D721Med (cell line): ENCODE measurements around the gene APPL2.
"Not testable (repeated sequence)": the region's sequence is repeated elsewhere in the genome, so short reads cannot be mapped to it uniquely, and the experiment has no call there.

Source experiments
- DNase-seq: peaks from one replicate; pipeline ENCODE4 v3.0.0; 2011; ENCODE audit warnings: low spot score; ENCODE audit not compliant: insufficient read length
- FAIRE-seq: peaks from 2 replicates; lab custom pipeline; 2011; peaks lifted over from hg19 to GRCh38; lab: Jason Lieb, UNC
- TF ChIP-seq, protein P1 (sequence below): IDR thresholded peaks from 2 replicates; pipeline ENCODE4 v1.5.1; 2012; ENCODE audit warnings: mild to moderate bottlenecking, control low read depth; ENCODE audit not compliant: insufficient read depth; ENCODE audit errors: missing control alignments

Gene APPL2

DNA sequence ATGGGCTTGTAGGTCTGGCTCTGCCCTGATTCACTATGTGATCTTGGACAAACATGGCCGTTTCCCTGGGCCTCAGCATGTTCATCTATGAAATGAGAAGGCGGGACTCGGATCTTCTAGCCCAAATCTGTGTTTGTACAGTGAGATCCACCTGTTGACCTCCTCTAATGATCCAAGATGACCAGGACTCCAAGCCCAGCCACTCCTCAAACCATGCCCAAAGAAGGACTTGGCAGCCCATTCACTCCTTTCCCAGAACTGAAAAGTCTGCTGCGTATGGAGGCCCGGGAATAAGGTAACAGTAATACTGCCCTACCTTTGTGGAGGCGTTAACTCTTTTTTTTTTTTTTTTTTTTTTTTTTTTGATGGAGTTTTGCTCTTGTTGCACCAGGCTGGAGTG is 39.9 kb downstream of the APPL2 start:
- FAIRE-seq (no peak), DNase-seq (no peak)
- TF ChIP-seq, protein P1, sequence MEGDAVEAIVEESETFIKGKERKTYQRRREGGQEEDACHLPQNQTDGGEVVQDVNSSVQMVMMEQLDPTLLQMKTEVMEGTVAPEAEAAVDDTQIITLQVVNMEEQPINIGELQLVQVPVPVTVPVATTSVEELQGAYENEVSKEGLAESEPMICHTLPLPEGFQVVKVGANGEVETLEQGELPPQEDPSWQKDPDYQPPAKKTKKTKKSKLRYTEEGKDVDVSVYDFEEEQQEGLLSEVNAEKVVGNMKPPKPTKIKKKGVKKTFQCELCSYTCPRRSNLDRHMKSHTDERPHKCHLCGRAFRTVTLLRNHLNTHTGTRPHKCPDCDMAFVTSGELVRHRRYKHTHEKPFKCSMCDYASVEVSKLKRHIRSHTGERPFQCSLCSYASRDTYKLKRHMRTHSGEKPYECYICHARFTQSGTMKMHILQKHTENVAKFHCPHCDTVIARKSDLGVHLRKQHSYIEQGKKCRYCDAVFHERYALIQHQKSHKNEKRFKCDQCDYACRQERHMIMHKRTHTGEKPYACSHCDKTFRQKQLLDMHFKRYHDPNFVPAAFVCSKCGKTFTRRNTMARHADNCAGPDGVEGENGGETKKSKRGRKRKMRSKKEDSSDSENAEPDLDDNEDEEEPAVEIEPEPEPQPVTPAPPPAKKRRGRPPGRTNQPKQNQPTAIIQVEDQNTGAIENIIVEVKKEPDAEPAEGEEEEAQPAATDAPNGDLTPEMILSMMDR = no peak

- FAIRE-seq = no peak
- TF ChIP-seq, protein P1 = no peak
- no peak for DNase-seq
These were observed 41.0 kb downstream of the APPL2 start for GRCh38 chr12:105194947-105195346.

DNA sequence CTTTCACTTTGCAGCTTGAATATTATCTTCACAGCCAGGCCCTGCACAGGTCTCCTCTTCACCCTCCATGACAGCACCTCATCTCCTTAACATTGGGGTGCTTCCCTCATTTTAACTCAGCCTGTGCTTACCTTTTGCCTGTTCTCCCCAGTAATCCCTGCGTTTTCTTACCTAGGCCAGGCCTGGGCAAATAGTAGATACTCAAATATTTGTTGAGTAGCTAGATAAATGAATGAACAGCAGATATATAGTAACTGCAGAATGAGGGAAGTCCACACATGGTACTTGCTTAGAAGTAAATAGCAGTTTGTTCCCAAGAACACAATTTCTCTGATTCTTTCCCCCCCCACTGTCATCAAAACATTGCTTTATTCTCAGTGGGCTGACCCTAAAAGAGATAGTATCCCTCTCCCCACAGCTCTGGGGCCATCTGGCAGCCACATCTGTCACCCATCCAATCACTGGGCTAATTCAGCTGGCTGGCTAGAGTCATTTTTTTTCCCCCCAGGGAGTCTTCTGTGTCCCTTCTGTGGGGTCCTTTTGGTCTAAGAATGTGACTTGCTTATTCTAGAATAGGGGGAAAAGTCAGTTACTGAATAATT is 43.2 kb downstream of the APPL2 start:
- DNase-seq = no peak
- TF ChIP-seq, protein P1 = no peak
- no peak for FAIRE-seq

DNA sequence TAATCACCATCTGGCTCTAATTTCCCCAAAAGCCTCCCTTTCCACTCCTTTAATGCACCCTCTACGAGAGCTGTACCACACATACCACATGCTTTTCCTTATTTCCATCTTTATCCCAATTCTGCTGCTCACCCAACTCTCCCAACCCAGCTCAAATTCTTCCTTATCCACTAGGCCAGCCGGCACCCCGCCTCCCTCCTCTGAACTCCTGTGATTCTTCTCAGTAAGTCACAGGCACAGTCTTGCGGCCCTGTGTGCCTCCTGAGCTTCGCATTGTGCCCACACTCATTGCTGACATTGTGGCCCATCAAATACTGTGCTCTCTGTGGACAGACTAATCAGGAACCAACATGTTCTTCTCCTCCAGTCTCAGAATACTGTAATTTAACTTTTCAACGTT is 45.4 kb downstream of the APPL2 start:
- FAIRE-seq (no peak), DNase-seq (no peak)
- TF ChIP-seq, protein P1 = no peak

GRCh38 chr12:105189293-105189692 is 46.7 kb downstream of the APPL2 start:
- TF ChIP-seq, protein P1 = no peak
- DNase-seq = no peak
- FAIRE-seq = no peak

- not testable (repeated sequence) for FAIRE-seq, DNase-seq
These were observed 52.0 kb downstream of the APPL2 start for GRCh38 chr12:105183976-105184375.

GRCh38 chr12:105183406-105183805 is 52.6 kb downstream of the APPL2 start:
- not testable (repeated sequence) for FAIRE-seq, DNase-seq

DNA sequence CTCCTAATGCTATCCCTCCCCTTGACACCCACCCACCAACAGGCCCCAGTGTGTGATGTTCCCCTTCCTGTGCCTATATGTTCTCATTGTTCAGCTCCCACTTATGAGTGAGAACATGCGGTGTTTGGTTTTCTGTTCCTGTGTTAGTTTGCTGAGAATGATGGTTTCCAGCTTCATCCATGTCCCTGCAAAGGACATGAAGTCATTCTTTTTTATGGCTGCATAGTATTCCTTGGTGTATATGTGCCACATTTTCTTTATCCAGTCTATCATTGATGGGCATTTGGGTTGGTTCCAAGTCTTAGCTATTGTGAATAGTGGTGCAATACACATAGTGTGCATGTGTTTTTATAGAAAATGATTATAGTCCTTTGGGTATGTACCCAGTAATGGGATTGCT is 56.9 kb downstream of the APPL2 start:
- FAIRE-seq, DNase-seq: not testable (repeated sequence)

DNA sequence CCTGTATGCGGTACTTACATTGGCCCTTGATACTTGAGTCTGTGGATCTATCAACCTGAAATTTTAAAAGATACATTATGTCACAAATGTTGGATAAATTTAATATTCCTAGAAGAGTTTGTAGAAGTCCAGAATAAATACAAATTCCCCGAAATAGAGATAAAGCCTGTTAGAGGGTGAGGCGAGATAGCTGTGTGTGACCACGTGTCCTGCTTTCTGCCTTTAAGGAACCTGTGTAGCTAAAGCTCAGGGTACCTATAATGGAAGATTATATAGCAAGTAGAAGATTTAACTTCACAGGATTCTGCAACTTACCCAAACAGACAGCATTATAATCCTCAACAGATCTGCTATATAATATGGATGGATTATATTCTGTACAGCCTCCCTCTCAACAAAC is 58.8 kb downstream of the APPL2 start:
- FAIRE-seq (no peak), DNase-seq (no peak)
- TF ChIP-seq, protein P1 = no peak
